ENCODE measurements around the gene MBOAT2. TPM values are rescaled to one million over a fixed set of nuclear protein-coding genes. Genes with fewer than 3 reads are reported as not detected.
"Not testable (repeated sequence)": the region's sequence is repeated elsewhere in the genome, so short reads cannot be mapped to it uniquely, and the experiment has no call there.

MBOAT2 gene
- total and polyA plus RNA-seq, 2 experiments from 2014 or later: 38.2 to 58.3 TPM

GRCh38 chr2:8925411-8925810 is 78.1 kb downstream of the MBOAT2 start:
- H3K4me3 ChIP-seq: no peak overlapping the region
- TF ChIP-seq CTCF (IDR thresholded peaks at IDR 0.05; ENCODE audit: low read depth, low read length): no peak
- DNase-seq (ENCODE audit: low read depth in 1 of 2, low spot score in 1 of 2): no peak

GRCh38 chr2:8923183-8923582 is 80.3 kb downstream of the MBOAT2 start:
- H3K9me3 ChIP-seq (ENCODE audit: low read depth): no peaks in the 10 kb centered on the region
- no peaks in the 10 kb centered on the region for H3K36me3 ChIP-seq
- no peak for DNase-seq (ENCODE audit: low read depth in 1 of 2, low spot score in 1 of 2)
- no peaks in the 10 kb centered on the region for H3K4me1 ChIP-seq (ENCODE audit: low read depth)
- H3K4me3 ChIP-seq: no peak overlapping the region
- no peaks in the 10 kb centered on the region for H3K27me3 ChIP-seq
- no peak for TF ChIP-seq CTCF (IDR thresholded peaks at IDR 0.05; ENCODE audit: low read depth, low read length)
- H3K27ac ChIP-seq: no peak overlapping the region

More at GRCh38 chr2:8925411-8925810, 78.1 kb downstream of the MBOAT2 start:
- Histone ChIP-seq H3K9me3 (ENCODE audit: low read depth) (no peaks in the 10 kb centered on the region), H3K36me3 (no peaks in the 10 kb centered on the region), H3K27ac (no peak overlapping the region), H3K27me3 (no peaks in the 10 kb centered on the region), H3K4me1 (ENCODE audit: low read depth) (no peaks in the 10 kb centered on the region)

GRCh38 chr2:8922431-8922830 is 81.1 kb downstream of the MBOAT2 start:
- Histone ChIP-seq H3K27ac (no peak overlapping the region), H3K36me3 (no peaks in the 10 kb centered on the region), H3K27me3 (no peaks in the 10 kb centered on the region), H3K9me3 (ENCODE audit: low read depth) (no peaks in the 10 kb centered on the region), H3K4me3 (no peak overlapping the region), H3K4me1 (ENCODE audit: low read depth) (no peaks in the 10 kb centered on the region)
- no peak for DNase-seq (ENCODE audit: low read depth in 1 of 2, low spot score in 1 of 2)
- no peak for TF ChIP-seq CTCF (IDR thresholded peaks at IDR 0.05; ENCODE audit: low read depth, low read length)

- Histone ChIP-seq H3K36me3 (no peaks in the 10 kb centered on the region), H3K4me1 (ENCODE audit: low read depth) (no peaks in the 10 kb centered on the region), H3K4me3 (no peak overlapping the region), H3K27me3 (no peaks in the 10 kb centered on the region), H3K9me3 (ENCODE audit: low read depth) (no peaks in the 10 kb centered on the region), H3K27ac (no peak overlapping the region)
- no peak for DNase-seq (ENCODE audit: low read depth in 1 of 2, low spot score in 1 of 2)
- no peak for TF ChIP-seq CTCF (IDR thresholded peaks at IDR 0.05; ENCODE audit: low read depth, low read length)
Measured at GRCh38 chr2:8918412-8918811, 85.1 kb downstream of the MBOAT2 start.

GRCh38 chr2:8915941-8916340 is 87.5 kb downstream of the MBOAT2 start:
- no peaks in the 10 kb centered on the region for H3K4me1 ChIP-seq (ENCODE audit: low read depth)
- no peak for TF ChIP-seq CTCF (IDR thresholded peaks at IDR 0.05; ENCODE audit: low read depth, low read length)
- no peaks in the 10 kb centered on the region for H3K36me3 ChIP-seq
- H3K27ac ChIP-seq: no peak overlapping the region
- H3K9me3 ChIP-seq (ENCODE audit: low read depth): no peaks in the 10 kb centered on the region
- no peaks in the 10 kb centered on the region for H3K27me3 ChIP-seq
- H3K4me3 ChIP-seq: no peak overlapping the region
- DNase-seq (ENCODE audit: low read depth in 1 of 2, low spot score in 1 of 2): no peak

GRCh38 chr2:8913767-8914166 is 89.7 kb downstream of the MBOAT2 start:
- not testable (repeated sequence) for H3K4me1 ChIP-seq (ENCODE audit: low read depth); H3K9me3 ChIP-seq (ENCODE audit: low read depth); DNase-seq (ENCODE audit: low read depth in 1 of 2, low spot score in 1 of 2); H3K27me3 ChIP-seq; H3K4me3 ChIP-seq; H3K27ac ChIP-seq; H3K36me3 ChIP-seq

Measured in cardiac muscle cell (in vitro differentiated cells and primary cell).